ENCODE measurements around the gene PIP5K1B.
A peak's percentile ranks its signal among the peaks of the same experiment; 100 is the strongest.

The PIP5K1B gene

GRCh38 chr9:68779558-68780379, 74.7 kb downstream of the PIP5K1B start:
- peak; percentile 94 for DNase-seq

DNA sequence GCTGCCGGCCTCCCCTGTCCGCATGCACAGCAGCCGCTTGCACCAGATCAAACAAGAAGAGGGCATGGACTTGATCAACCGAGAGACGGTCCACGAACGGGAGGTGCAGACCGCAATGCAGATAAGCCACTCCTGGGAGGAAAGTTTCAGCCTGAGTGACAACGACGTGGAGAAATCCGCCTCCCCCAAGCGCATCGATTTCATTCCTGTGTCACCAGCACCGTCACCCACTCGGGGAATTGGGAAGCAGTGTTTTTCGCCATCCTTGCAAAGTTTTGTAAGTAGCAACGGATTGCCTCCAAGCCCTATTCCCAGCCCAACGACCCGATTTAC, 75.3 kb downstream of the PIP5K1B start:
- no peak for DNase-seq

DNA sequence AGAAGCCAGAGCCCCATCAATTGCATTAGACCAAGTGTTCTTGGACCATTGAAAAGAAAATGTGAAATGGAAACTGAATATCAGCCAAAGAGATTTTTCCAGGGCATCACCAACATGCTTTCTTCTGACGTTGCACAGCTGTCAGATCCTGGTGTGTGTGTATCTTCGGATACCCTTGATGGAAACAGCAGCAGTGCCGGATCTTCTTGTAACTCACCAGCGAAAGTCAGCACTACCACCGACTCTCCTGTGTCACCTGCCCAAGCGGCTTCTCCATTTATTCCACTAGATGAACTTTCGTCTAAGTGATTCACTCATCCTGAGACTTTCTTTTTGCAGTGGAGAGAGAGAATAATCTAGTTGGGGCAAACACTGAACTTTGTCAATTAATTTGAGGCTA, 75.7 kb downstream of the PIP5K1B start:
- peak; percentile 13 for DNase-seq

DNA sequence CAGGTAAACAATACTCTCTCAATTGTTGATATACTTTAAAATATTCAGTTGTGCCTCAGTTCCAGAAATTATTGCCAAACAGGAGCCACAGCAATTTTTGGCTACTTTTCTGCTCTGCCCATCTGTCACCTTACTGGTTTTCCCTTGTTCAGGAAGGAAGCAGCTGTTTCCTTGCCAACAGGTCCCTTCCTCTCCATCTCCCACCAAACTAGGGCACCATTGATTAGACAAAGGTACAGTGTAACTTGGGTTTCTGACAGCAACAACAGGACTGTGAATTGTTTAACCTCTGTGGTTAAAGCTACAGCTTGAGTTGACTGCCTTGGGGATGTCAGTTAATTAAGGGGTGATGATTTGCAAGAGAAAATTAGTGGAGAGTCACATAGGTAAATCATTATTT, 76.9 kb downstream of the PIP5K1B start:
- DNase-seq: no peak

DNA sequence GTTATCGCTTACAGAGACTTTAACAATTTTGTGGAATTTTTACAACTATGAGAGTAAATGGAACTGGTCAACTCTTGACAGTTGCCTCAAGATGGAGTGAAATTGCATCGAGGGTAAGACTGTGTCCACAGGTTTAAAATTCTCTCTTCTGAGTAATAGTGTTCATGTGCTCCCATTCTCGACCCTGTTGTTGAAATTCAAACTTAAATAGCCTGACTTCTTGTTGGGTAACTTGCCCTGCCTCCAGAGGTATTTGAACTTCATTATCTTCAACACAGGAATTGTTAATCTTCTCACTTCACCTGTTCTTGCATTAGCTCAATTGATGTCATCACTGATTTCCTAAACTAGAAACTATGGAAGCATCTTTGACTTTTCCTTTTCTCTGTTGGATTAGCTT, 77.5 kb downstream of the PIP5K1B start:
- DNase-seq: no peak

- no peak for DNase-seq
Observed at GRCh38 chr9:68785965-68786364, 80.9 kb downstream of the PIP5K1B start.

DNA sequence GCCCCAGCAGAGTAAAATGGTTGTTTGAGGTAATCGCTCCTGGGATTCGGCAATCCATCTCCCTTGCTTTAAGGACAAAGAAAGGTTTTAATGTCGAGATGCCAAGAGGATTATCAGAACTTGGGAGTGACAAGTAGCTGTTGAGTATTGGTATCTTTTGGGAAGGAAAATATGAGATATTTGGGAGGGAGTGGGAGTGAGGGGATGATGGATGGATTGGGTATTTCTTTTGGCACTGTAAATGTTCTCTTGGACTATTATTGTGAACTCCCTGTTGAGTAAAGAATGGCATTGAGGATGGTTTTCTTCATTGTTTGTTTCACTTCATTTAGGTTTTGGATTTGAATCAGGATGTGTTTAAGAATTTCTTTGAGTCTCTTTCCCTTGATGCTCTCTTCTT, 86.1 kb downstream of the PIP5K1B start:
- no peak for DNase-seq

GRCh38 chr9:68793605-68794343, 88.7 kb downstream of the PIP5K1B start:
- DNase-seq: no peak

- no peak for DNase-seq
Observed at GRCh38 chr9:68794898-68795297, 89.9 kb downstream of the PIP5K1B start.

DNA sequence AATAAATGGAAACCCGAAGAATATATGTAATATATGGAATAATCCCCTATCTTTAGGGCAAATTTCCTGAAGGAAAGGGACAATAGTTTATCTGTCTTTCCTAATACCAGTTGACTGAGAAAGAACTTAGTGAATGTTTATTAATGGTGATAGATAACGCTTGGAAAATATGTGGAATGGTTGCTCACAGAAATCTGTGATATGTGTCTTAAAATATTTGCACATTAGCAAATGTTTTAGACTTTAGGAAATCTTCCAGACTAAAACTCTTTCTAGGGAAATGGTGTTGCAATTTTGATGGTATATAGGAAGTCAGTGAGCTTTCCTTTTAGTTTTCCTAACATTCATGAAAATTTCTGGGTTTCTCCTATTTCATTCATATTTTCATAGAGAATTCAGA, 90.4 kb downstream of the PIP5K1B start:
- no peak for DNase-seq

DNA sequence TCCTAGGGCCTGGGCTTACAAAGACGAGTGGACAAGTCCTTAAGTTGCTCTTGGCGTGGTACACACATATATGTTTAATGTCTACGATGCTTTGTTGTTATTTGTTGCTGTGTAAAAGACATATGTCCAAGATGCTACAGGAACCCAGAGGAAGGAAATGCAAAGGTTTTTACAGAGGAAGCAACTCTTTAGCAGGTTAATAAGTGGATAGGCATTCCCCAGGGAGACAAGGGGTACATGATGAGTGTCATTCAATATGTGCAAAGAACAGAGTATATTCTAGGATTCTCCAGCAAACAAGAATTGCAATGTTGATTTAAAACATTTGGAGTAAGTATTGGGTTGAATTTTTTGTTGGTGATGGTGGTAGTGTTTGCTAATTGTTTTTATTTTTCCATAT, 92.1 kb downstream of the PIP5K1B start:
- no peak for DNase-seq

DNA sequence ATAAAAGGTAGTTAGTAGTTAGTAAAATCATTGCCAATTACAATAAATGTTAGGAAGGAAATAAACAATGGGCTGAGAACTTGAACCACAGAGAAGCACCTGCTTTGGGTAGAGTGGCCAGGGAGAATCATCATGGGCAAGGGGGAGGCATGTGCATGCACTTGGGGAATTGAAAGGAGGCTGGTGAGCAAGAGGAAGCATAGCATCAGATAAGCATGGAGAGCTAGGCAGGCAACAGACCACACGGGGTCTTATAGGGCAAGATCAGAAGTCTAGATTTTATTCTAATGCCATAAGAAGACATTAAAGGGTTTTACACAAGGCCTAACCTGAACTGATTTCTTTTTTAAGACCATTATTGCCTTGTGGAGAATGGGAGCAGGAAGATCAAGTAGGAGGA, 93.4 kb downstream of the PIP5K1B start:
- DNase-seq: no peak

DNA sequence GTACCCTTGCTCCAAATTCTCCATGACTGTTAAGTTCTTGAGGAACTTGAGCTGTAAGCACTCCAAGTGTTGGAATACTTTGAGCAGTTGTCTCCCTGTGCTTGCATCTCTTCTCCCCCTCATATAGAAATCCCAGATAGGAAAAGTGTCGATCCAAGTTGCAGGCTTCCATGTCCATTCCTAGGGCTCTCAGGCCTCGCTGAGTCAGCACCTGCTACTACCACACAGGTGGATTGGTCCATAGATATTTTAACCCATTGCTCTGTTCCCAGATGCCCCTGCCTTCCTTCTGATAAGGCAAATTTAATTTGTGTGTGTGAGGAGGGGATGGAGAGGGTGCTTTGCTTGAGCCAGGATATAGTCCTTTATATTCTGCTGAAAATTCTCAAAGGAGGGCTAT, 95.8 kb downstream of the PIP5K1B start:
- no peak for DNase-seq

- DNase-seq: peak; percentile 27
Observed at GRCh38 chr9:68802525-68803015, 97.5 kb downstream of the PIP5K1B start.

- DNase-seq: no peak
Observed at GRCh38 chr9:68804911-68805889, 100.2 kb downstream of the PIP5K1B start.

DNA sequence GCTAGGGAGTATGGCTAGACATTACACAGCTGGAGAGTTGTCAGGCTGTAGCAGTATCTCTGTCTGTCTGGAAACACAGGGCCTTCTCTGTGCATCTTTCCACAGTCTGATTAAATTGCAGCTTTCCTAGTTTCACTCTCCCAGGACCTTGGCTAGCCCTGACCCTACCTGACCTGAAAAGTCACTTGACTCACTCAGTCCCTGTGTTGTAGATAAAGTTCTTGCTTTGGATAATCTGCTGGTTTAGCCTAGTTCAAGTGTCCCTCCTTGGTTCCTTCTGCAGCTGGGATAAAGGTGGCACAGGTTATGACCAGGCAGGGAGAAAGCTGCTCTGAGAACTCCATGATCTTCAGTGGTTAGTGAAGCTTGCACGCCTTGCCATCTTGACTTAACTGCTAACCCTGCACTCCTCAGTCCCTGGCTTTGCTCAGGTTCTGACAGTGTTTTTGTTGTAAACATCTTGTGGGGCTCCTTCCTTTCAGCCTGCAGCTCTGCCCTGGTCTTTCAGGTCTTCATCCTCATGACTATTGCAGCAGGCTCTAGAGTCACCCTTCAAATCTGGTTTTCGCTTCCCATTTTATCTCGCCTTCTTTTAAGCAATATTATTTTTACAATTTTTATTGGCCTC, 101.0 kb downstream of the PIP5K1B start:
- no peak for DNase-seq

DNA sequence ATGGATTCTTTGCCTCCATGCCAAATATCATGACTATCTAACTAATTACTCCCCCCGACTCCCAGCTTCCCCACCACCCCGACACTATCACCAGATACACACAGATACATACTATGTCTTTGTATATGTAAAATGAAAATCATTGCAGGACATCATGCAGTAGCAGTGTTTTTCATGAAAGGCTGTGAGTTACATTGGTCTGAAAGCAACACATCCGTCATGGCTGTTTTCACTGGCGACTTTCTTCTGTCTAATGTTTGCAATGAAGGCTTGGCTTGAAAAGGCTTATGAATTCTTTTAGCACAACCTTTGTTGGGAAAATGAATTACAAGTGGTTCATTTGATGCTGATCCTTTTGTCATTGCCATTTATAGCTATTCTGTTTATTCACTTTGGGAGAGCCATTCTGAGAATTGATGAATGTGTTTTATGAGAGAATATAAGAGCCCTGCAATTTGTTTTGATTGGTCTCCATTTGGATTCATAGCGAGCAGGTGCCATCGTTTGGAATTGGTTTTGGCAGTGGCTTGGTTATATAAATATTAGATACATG, 103.4 kb downstream of the PIP5K1B start:
- no peak for DNase-seq

DNA sequence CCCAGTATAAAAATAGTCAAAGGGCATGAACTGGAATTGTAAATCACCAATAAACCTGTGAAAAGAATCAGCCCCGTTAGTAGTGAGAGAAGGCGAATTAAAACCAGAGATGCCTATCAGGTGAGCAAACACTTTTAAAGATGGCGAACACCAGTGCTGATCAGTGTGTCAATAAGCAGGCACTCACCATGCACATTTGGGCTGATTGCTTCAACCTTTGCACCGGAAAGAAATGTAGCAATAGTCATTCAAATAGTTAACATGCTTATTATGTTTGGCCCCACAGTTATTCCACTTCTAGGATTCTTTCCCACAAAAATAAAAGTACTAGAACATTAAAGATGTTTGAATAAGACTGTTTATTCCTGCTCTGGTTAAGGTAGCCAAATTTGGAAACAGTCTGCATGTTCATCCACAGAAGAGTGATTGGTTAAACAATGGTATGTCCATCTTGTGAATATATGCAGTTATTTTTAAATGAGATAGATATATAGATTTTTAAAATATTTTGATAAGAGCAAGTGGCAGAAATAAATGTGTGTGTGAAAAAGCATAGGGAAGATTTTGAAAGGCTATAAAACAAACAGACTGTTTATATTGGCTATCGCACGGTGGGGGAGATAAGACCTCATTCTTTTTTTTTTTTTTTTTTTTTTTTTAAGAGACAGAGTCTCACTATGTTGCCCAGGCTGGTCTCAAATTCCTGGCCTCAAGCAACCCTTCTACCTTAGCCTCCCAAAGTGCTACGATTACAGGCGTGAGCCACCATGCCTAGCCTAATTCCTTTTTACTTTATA, 112.2 kb downstream of the PIP5K1B start:
- no peak for DNase-seq

GRCh38 chr9:68819065-68819464, 114.0 kb downstream of the PIP5K1B start:
- DNase-seq: no peak

DNA sequence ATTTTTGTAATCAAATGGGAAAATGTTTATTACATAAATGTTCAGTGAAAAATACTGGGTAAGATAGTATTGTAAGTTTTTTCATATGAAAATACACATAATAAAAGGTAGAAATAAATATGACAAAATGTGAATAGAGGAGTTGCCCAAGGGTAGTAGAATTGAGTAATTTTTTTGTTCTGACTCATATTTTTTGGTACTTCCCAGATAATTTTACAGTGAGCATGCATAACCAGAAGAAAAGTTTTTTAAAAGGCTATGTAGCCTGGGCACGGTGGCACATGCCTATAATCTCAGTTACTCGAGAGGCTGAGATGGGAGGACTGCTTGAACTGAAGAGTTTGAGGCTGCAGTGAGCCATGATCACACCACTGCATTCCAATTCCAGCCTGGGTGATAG, 116.9 kb downstream of the PIP5K1B start:
- DNase-seq: no peak

DNA sequence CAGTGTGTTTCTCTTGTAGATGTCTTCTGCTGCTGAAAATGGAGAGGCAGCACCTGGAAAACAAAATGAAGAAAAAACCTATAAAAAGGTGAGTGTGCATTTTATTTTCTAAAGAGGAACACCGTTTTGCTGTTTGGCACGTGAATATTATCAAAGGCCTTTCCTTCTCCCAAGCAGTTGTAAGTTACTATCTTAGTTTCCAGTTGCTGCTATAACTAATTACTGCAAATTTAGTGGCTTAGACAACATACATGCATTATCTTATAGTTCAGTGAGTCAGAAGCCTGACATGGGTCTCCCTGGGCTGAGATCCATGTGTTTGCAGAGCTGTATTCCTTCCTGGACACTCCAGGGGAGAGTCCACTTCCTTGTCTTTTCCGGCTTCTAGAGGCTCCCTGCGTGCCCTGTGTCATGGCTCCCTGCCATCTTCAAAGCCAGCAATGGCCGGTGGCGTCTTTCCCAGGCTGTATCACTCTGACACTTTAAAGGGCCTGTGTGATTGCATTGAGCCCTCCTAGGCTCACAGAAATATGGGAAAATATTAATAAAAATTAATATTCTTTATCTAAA, 117.6 kb downstream of the PIP5K1B start:
- DNase-seq: no peak
